ENCODE data around the gene NVL.

DNA sequence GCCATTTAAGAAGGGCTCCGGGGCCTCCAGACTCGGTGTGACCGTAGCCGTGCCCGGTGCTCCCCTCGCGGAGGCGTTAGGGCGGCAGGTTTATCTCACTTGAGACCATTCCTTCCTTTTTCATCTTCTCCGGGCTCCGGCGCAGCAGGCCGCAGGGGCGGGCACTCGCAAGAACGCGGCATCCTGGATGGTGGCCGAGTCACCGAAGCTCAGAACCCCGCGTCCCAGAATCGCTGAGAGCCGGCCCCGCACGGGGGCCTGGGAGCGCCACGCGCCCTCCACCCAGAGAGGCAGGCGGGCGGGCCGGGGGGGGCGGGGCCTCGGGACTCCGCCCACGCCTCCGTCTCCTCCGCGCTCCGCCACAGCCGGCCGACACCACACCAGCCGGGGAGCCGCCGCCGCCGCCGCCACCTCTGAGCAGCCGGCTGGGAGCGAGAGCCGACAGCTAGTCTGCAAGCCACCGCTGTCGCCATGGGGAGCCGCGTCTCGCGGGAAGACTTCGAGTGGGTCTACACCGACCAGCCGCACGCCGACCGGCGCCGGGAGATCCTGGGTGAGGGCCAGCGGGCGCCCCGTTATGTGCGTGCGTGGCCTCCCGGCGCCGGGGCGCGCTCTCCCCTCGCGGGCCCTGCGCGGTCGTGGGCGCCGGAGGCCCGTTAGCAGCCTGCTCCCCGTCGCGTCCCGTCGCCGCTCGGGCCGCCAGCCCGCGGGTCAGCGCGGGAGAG is 146.9 kb downstream of the NVL start, which contains the start of gene DEGS1:
- TF ChIP-seq, protein P1, sequence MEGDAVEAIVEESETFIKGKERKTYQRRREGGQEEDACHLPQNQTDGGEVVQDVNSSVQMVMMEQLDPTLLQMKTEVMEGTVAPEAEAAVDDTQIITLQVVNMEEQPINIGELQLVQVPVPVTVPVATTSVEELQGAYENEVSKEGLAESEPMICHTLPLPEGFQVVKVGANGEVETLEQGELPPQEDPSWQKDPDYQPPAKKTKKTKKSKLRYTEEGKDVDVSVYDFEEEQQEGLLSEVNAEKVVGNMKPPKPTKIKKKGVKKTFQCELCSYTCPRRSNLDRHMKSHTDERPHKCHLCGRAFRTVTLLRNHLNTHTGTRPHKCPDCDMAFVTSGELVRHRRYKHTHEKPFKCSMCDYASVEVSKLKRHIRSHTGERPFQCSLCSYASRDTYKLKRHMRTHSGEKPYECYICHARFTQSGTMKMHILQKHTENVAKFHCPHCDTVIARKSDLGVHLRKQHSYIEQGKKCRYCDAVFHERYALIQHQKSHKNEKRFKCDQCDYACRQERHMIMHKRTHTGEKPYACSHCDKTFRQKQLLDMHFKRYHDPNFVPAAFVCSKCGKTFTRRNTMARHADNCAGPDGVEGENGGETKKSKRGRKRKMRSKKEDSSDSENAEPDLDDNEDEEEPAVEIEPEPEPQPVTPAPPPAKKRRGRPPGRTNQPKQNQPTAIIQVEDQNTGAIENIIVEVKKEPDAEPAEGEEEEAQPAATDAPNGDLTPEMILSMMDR (tag by site-specific recombination; IDR thresholded peaks at IDR 0.05), result peak; percentile 36
- TF ChIP-seq, protein P2, sequence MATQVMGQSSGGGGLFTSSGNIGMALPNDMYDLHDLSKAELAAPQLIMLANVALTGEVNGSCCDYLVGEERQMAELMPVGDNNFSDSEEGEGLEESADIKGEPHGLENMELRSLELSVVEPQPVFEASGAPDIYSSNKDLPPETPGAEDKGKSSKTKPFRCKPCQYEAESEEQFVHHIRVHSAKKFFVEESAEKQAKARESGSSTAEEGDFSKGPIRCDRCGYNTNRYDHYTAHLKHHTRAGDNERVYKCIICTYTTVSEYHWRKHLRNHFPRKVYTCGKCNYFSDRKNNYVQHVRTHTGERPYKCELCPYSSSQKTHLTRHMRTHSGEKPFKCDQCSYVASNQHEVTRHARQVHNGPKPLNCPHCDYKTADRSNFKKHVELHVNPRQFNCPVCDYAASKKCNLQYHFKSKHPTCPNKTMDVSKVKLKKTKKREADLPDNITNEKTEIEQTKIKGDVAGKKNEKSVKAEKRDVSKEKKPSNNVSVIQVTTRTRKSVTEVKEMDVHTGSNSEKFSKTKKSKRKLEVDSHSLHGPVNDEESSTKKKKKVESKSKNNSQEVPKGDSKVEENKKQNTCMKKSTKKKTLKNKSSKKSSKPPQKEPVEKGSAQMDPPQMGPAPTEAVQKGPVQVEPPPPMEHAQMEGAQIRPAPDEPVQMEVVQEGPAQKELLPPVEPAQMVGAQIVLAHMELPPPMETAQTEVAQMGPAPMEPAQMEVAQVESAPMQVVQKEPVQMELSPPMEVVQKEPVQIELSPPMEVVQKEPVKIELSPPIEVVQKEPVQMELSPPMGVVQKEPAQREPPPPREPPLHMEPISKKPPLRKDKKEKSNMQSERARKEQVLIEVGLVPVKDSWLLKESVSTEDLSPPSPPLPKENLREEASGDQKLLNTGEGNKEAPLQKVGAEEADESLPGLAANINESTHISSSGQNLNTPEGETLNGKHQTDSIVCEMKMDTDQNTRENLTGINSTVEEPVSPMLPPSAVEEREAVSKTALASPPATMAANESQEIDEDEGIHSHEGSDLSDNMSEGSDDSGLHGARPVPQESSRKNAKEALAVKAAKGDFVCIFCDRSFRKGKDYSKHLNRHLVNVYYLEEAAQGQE (tag by site-specific recombination; IDR thresholded peaks at IDR 0.05), result no peak; the same call in 1 of the 2 replicates
- TF ChIP-seq SP2 (tag by site-specific recombination; IDR thresholded peaks at IDR 0.05) (peak; percentile 86), ZNF596 (tag by site-specific recombination; IDR thresholded peaks at IDR 0.05) (0 out of 2 replicates have a peak, but pooled peaks have one; percentile 7)

Measured in HEK293 (cell line).